Calu3 (cell line): ENCODE data around the gene MRPS23. TPM values are rescaled to one million over a fixed set of nuclear protein-coding genes. Genes with fewer than 3 reads are reported as not detected.
A peak's percentile ranks its signal among the peaks of the same experiment; 100 is the strongest.

ENCODE experiments used
- BruUV-seq: library from RNA; stranded (reverse); fragments of 400-500 nt; replicated peaks from 2 replicates; lab custom pipeline; 2021; lab: Mats Ljungman, UMichigan
- CTCF ChIA-PET: fragments of 300-600 bp; sonication (Branson Sonifier 250); formaldehyde crosslinking; loops from one replicate; lab custom pipeline; 2022; ENCODE audit warnings: antibody characterized with exemption; lab: Charles Lee
- DNase-seq: peaks from one replicate; pipeline ENCODE4 v3.0.0; 2022
- H3K27ac Mint-ChIP-seq: one replicate; pipeline ENCODE4 v1.8.0; 2022; ENCODE audit warnings: mixed read lengths; ENCODE audit not compliant: unreplicated experiment
- H3K27me3 Mint-ChIP-seq: one replicate; pipeline ENCODE4 v1.8.0; 2022; ENCODE audit warnings: mixed read lengths; ENCODE audit not compliant: unreplicated experiment
- H3K36me3 Mint-ChIP-seq: one replicate; pipeline ENCODE4 v1.8.0; 2022; ENCODE audit warnings: mild to moderate bottlenecking, moderate library complexity, mixed read lengths; ENCODE audit not compliant: insufficient read depth, unreplicated experiment
- H3K4me1 Mint-ChIP-seq: one replicate; pipeline ENCODE4 v1.8.0; 2022; ENCODE audit warnings: mild to moderate bottlenecking, low read depth, mixed read lengths; ENCODE audit not compliant: unreplicated experiment
- H3K4me3 Mint-ChIP-seq: one replicate; pipeline ENCODE4 v1.8.0; 2022; ENCODE audit warnings: mild to moderate bottlenecking, low read depth, moderate library complexity, mixed read lengths; ENCODE audit not compliant: unreplicated experiment
- H3K9me3 Mint-ChIP-seq: one replicate; pipeline ENCODE4 v1.8.0; 2022; ENCODE audit warnings: low read depth, mixed read lengths; ENCODE audit not compliant: unreplicated experiment
- intact Hi-C: fragments of 100-400 bp; cut with micrococcal nuclease; formaldehyde crosslinking; loops from one replicate; pipeline ENCODE4 v1.10.0; 2022; ENCODE audit not compliant: unreplicated experiment
- total RNA-seq: library from RNA; stranded (reverse); gene quantifications from 2 replicates; pipeline ENCODE4 v1.2.3, GENCODE V29; 2022
- TF ChIP-seq, protein P1 (sequence below): fragments of 200-600 bp; IDR thresholded peaks from one replicate; pipeline ENCODE4 v1.8.0; 2022; ENCODE audit warnings: antibody characterized with exemption; ENCODE audit not compliant: unreplicated experiment

Gene MRPS23
- total RNA-seq, 1 experiment from 2014 or later = 38.1 TPM

DNA sequence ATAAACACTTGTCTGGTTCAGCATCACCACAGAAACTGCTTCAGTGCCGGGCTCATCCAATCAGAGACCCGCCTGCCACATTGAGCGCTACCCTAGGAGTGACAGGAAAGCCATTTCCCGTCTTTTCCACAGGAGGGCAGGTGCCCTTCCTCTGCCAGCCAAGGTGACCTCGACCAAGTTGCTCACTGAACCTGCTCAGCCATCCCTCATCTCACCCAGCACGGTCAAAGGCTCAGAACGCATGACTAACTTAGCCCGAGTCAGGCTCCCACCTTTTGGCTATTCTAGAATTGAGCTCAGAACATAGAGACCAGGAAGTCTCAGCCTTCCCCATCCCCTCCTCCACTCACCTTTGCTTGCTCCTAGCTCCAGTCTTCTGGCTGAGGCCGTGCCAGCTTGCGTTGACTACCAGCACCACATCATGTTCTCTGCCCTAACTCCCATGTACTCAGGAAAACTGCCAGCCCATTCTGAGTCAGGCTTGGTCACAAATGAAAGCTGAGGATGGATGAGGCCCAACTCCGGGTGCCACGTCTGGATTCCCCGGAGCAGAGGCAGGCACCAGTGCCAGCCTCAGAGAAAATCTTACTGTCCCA, 15.6 kb downstream of the MRPS23 start:
- H3K9me3 Mint-ChIP-seq = no peaks in the 10 kb centered on the region
- DNase-seq = no peak
- H3K27me3 Mint-ChIP-seq = no peaks in the 10 kb centered on the region
- no peak overlapping the region for H3K27ac Mint-ChIP-seq
- intact Hi-C loops = loop anchor here (5.0 kb wide), 1 partner anchor 702 kb away; no protein-coding TSS in a partner anchor
- TF ChIP-seq, protein P1, sequence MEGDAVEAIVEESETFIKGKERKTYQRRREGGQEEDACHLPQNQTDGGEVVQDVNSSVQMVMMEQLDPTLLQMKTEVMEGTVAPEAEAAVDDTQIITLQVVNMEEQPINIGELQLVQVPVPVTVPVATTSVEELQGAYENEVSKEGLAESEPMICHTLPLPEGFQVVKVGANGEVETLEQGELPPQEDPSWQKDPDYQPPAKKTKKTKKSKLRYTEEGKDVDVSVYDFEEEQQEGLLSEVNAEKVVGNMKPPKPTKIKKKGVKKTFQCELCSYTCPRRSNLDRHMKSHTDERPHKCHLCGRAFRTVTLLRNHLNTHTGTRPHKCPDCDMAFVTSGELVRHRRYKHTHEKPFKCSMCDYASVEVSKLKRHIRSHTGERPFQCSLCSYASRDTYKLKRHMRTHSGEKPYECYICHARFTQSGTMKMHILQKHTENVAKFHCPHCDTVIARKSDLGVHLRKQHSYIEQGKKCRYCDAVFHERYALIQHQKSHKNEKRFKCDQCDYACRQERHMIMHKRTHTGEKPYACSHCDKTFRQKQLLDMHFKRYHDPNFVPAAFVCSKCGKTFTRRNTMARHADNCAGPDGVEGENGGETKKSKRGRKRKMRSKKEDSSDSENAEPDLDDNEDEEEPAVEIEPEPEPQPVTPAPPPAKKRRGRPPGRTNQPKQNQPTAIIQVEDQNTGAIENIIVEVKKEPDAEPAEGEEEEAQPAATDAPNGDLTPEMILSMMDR = no peak
- H3K4me3 Mint-ChIP-seq = no peak overlapping the region
- peaks cover 11% of the 10 kb centered on the region for H3K36me3 Mint-ChIP-seq
- no TSS peak for BruUV-seq
- H3K4me1 Mint-ChIP-seq = no peaks in the 10 kb centered on the region
- CTCF ChIA-PET = no interaction called here

DNA sequence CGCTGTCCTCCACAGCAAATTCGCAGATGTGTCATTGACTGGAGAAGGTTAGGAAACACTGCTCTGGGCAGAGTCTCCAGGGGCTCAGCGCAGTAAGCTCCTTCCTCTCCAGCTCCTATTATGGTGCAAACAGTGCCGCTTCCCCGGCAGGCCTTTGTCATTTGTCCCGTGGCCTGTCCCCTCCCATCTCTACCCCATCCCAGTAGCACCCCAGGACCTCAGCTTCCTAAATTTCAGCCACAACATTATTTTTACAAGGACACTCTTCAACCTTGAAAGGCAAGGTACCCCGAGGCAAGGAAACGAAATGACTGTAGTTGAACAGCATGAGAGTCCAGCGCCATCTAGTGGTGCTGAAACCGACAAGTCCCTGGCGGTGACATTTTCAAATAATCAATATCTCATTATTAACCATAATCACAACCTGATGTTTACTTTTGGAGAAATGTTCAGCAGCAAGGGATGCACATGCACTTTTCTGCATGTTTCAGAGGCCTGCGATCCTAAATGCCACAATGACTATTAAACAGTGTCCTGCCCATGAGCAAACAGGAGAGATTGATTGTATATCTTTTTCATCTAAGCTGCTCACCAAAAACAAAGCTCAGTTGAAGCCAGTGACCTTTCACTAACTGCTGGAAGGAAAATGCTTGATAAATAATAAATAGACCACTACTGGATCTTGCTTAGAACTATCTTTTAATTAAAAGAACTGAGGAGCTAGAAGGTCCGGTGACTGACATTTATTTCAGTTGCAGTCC, 16.5 kb downstream of the MRPS23 start:
- Mint-ChIP-seq H3K36me3 (peaks cover 11% of the 10 kb centered on the region), H3K4me3 (no peak overlapping the region), H3K4me1 (no peaks in the 10 kb centered on the region), H3K27ac (no peak overlapping the region), H3K9me3 (no peaks in the 10 kb centered on the region), H3K27me3 (no peaks in the 10 kb centered on the region)
- TF ChIP-seq, protein P1 = peak; percentile 72
- intact Hi-C loops = loop anchor here (5.0 kb wide), 1 partner anchor 701 kb away; no protein-coding TSS in a partner anchor
- CTCF ChIA-PET = interaction anchor here (0.6 to 0.7 kb wide), 2 partner anchors 86 to 697 kb away, joined by 4 to 9 read pairs; no protein-coding TSS in a partner anchor
- BruUV-seq = no TSS peak
- DNase-seq = peak; percentile 52

DNA sequence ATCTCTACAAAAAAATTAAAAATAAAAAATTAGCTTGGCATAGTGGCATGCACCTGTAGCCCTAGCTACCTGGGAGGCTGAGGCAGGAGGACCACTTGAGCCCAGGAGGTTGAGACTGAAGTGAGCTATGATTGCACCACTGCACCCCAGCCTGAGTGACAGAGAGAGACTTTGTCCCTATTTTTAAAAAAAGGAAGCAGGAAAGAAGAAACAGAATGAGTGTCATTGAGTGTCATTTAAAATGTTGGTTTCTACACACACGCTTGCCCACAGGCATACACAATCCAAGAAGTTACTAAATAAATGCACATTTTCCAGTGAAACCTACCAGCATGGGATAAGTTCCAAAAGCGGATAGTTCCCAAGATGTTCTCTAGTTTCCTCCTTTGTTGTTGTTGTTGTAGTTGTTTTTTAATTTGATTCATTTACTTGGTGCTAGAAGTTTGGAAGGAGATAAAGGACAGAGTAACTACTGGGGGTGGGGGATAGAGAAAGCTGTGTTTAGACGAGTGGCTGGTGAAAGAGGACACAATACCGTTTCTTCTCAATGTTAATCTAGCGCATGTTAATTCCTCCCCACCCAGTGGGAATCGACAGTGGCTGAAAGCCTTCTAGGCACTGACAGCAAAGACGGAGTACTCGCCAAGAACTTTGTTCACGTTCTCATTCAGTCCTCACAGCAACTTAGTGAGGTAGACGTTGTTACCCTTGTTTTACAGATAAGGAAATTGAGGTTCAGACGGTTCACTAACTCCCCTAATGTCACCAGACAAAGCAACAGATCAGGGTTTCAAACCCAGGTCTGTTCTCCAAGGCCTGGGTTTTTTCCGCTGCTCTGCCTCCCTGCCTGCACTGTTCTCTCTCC, 17.3 kb downstream of the MRPS23 start:
- Mint-ChIP-seq H3K4me1 (no peaks in the 10 kb centered on the region), H3K36me3 (peaks cover 11% of the 10 kb centered on the region)

DNA sequence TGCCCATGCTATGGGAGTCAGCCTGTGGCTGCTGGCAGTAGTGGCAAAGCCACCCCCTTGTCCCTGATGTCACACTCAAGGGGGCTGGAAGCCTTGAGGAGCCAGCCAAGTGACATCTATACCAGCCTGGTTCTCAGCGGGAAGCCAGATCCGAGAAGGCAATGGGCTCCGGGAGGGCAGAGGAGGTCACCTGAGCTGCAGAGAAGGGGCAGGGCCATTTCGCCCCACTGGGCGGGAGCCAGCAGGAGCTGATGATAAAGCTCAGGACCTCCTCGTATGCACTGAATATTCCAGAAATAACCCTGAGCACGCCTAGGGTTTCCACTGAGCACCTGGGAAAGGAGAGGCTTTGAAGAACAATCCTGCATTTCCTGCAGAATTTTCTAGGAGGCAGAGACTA, 19.0 kb downstream of the MRPS23 start:
- no TSS peak for BruUV-seq
- H3K27ac Mint-ChIP-seq = no peak overlapping the region
- H3K27me3 Mint-ChIP-seq = no peaks in the 10 kb centered on the region
- CTCF ChIA-PET = no interaction called here
- no peak for DNase-seq
- no peaks in the 10 kb centered on the region for H3K36me3 Mint-ChIP-seq
- no peaks in the 10 kb centered on the region for H3K4me1 Mint-ChIP-seq
- H3K4me3 Mint-ChIP-seq = no peak overlapping the region
- intact Hi-C loops = loop anchor here (5.0 kb wide), 1 partner anchor 699 kb away; no protein-coding TSS in a partner anchor
- TF ChIP-seq, protein P1 = no peak
- H3K9me3 Mint-ChIP-seq = no peaks in the 10 kb centered on the region

More for the DNA sequence above, 17.3 kb downstream of the MRPS23 start:
- H3K27me3 Mint-ChIP-seq = no peaks in the 10 kb centered on the region
- H3K27ac Mint-ChIP-seq = no peak overlapping the region
- TF ChIP-seq, protein P1 = no peak
- BruUV-seq = no TSS peak
- DNase-seq = no peak
- H3K4me3 Mint-ChIP-seq = no peak overlapping the region
- intact Hi-C loops = loop anchor here (5.0 kb wide), 1 partner anchor 700 kb away; no protein-coding TSS in a partner anchor
- CTCF ChIA-PET = interaction anchor here (0.6 to 0.7 kb wide), 2 partner anchors 85 to 696 kb away, joined by 4 to 9 read pairs; no protein-coding TSS in a partner anchor
- H3K9me3 Mint-ChIP-seq = no peaks in the 10 kb centered on the region
